HEK293 (cell line): ENCODE data around the gene ATAT1.

Source experiments
- CTCF ChIA-PET: fragments of 350-600 bp; formaldehyde crosslinking; extraction: SDS; loops from one replicate; lab custom pipeline; 2021; ENCODE audit warnings: antibody characterized with exemption; lab: Yijun Ruan, JAX
- POLR2A ChIA-PET: fragments of 300-600 bp; formaldehyde crosslinking; extraction: SDS; loops from one replicate; lab custom pipeline; 2020; ENCODE audit warnings: antibody characterized with exemption, inconsistent platforms; lab: Yijun Ruan, JAX
- H3K27ac ChIP-seq: fragments of 200-500 bp; sonication (Bioruptor generic); 2 replicates; pipeline ENCODE4 v1.5.1; 2014; ENCODE audit warnings: low read depth, low read length, control low read depth, inconsistent platforms; ENCODE audit errors: extremely low read depth
- H3K36me3 ChIP-seq, 2 experiments: fragments of 200-500 bp in 1 of 2; sonication (Bioruptor generic) in 1 of 2; 1 replicate in 1 of 2; 2 replicates in 1 of 2; pipeline ENCODE4 v1.5.1; 2014 to 2017; ENCODE audit warnings: inconsistent platforms in 2 of 2, low read length in 2 of 2; ENCODE audit not compliant: control insufficient read depth in 2 of 2, insufficient read depth in 1 of 2
- H3K4me1 ChIP-seq: fragments of 200-500 bp; sonication (Bioruptor generic); 2 replicates; pipeline ENCODE4 v1.5.1; 2014; ENCODE audit warnings: mild to moderate bottlenecking, low read length, inconsistent platforms; ENCODE audit not compliant: control insufficient read depth, insufficient read depth
- H3K4me3 ChIP-seq: 2 replicates; pipeline ENCODE4 v1.5.1; 2011; ENCODE audit warnings: low read depth, mild to moderate bottlenecking, control low read depth, low read length, moderate library complexity
- H3K9me3 ChIP-seq: fragments of 200-500 bp; sonication (Bioruptor generic); 2 replicates; pipeline ENCODE4 v1.5.1; 2014; ENCODE audit warnings: low read depth, low read length, inconsistent platforms; ENCODE audit not compliant: control insufficient read depth, insufficient read depth
- GLIS2 ChIP-seq: fragments of 450-650 bp; formaldehyde crosslinking; IDR thresholded peaks from 2 replicates; pipeline ENCODE4 v1.5.1; 2016; ENCODE audit warnings: missing biosample characterization, missing genetic modification characterization
- IKZF3 ChIP-seq: fragments of 450-650 bp; IDR thresholded peaks from 2 replicates; pipeline ENCODE4 v1.5.0; 2018; ENCODE audit warnings: missing biosample characterization, mild to moderate bottlenecking, missing genetic modification characterization, moderate library complexity
- MZF1 ChIP-seq: fragments of 450-650 bp; formaldehyde crosslinking; IDR thresholded peaks from 2 replicates; pipeline ENCODE4 v1.5.1; 2017; ENCODE audit warnings: missing biosample characterization, missing genetic modification characterization, borderline replicate concordance
- RBAK ChIP-seq: fragments of 450-650 bp; formaldehyde crosslinking; IDR thresholded peaks from 2 replicates; pipeline ENCODE4 v1.5.1; 2016; ENCODE audit warnings: missing biosample characterization, missing genetic modification characterization
- SCRT2 ChIP-seq: fragments of 450-650 bp; formaldehyde crosslinking; IDR thresholded peaks from 2 replicates; pipeline ENCODE4 v1.5.1; 2016; ENCODE audit warnings: missing biosample characterization, missing genetic modification characterization
- SP2 ChIP-seq: fragments of 450-650 bp; formaldehyde crosslinking; IDR thresholded peaks from 2 replicates; pipeline ENCODE4 v1.5.1; 2016; ENCODE audit warnings: missing biosample characterization, missing genetic modification characterization
- ZBTB17 ChIP-seq: fragments of 450-650 bp; formaldehyde crosslinking; IDR thresholded peaks from 2 replicates; pipeline ENCODE4 v1.5.1; 2016; ENCODE audit warnings: missing biosample characterization, missing genetic modification characterization
- ZBTB21 ChIP-seq: fragments of 450-650 bp; formaldehyde crosslinking; IDR thresholded peaks from 2 replicates; pipeline ENCODE4 v1.5.1; 2017; ENCODE audit warnings: missing biosample characterization, missing genetic modification characterization
- ZBTB26 ChIP-seq: fragments of 450-650 bp; formaldehyde crosslinking; optimal IDR thresholded peaks from 2 replicates; pipeline ENCODE3; 2016; ENCODE audit warnings: missing biosample characterization, mild to moderate bottlenecking, missing genetic modification characterization
- ZBTB7A ChIP-seq: fragments of 450-650 bp; formaldehyde crosslinking; IDR thresholded peaks from 2 replicates; pipeline ENCODE4 v1.5.1; 2016; ENCODE audit warnings: low read depth, missing biosample characterization, missing genetic modification characterization
- ZBTB8A ChIP-seq: fragments of 450-650 bp; formaldehyde crosslinking; IDR thresholded peaks from 2 replicates; pipeline ENCODE4 v1.5.1; 2016; ENCODE audit warnings: missing biosample characterization, missing genetic modification characterization
- ZFHX2 ChIP-seq: fragments of 450-650 bp; formaldehyde crosslinking; conservative IDR thresholded peaks from 2 replicates; pipeline ENCODE4 v1.5.1; 2016; ENCODE audit warnings: missing biosample characterization, missing genetic modification characterization
- ZFP3 ChIP-seq: fragments of 450-650 bp; formaldehyde crosslinking; IDR thresholded peaks from 2 replicates; pipeline ENCODE4 v1.5.1; 2016; ENCODE audit warnings: low read depth, missing biosample characterization, missing genetic modification characterization
- ZNF16 ChIP-seq: fragments of 450-650 bp; formaldehyde crosslinking; IDR thresholded peaks from 2 replicates; pipeline ENCODE4 v1.5.1; 2016; ENCODE audit warnings: low read depth, missing biosample characterization, missing genetic modification characterization
- ZNF184 ChIP-seq: fragments of 450-650 bp; IDR thresholded peaks from 2 replicates; pipeline ENCODE4 v1.5.1; 2018; ENCODE audit warnings: missing biosample characterization, mild to moderate bottlenecking, missing genetic modification characterization
- ZNF211 ChIP-seq: fragments of 450-650 bp; formaldehyde crosslinking; IDR thresholded peaks from 2 replicates; pipeline ENCODE4 v1.5.1; 2016; ENCODE audit warnings: low read depth, missing biosample characterization, missing genetic modification characterization
- ZNF311 ChIP-seq: fragments of 450-650 bp; formaldehyde crosslinking; IDR thresholded peaks from 2 replicates; pipeline ENCODE4 v1.5.1; 2017; ENCODE audit warnings: missing biosample characterization, missing genetic modification characterization, borderline replicate concordance
- ZNF335 ChIP-seq: fragments of 450-650 bp; formaldehyde crosslinking; conservative IDR thresholded peaks from 2 replicates; pipeline ENCODE4 v1.5.1; 2016; ENCODE audit warnings: missing biosample characterization, missing genetic modification characterization
- ZNF48 ChIP-seq: fragments of 450-650 bp; formaldehyde crosslinking; IDR thresholded peaks from 2 replicates; pipeline ENCODE4 v1.5.1; 2016; ENCODE audit warnings: missing biosample characterization, missing genetic modification characterization
- ZNF510 ChIP-seq: fragments of 450-650 bp; formaldehyde crosslinking; IDR thresholded peaks from 2 replicates; pipeline ENCODE4 v1.5.1; 2018; ENCODE audit warnings: mild to moderate bottlenecking, missing genetic modification characterization, missing biosample characterization; ENCODE audit not compliant: insufficient replicate concordance
- ZNF555 ChIP-seq: fragments of 450-650 bp; formaldehyde crosslinking; conservative IDR thresholded peaks from 2 replicates; pipeline ENCODE4 v1.5.1; 2017; ENCODE audit warnings: missing biosample characterization, mild to moderate bottlenecking, missing genetic modification characterization, inconsistent platforms
- ZNF561 ChIP-seq: fragments of 450-650 bp; IDR thresholded peaks from 2 replicates; pipeline ENCODE4 v1.5.1; 2018; ENCODE audit warnings: missing biosample characterization, missing genetic modification characterization, borderline replicate concordance
- ZNF76 ChIP-seq: fragments of 450-650 bp; formaldehyde crosslinking; IDR thresholded peaks from 2 replicates; pipeline ENCODE4; 2016; ENCODE audit warnings: low read depth, missing biosample characterization, missing genetic modification characterization, borderline replicate concordance
- TF ChIP-seq, protein P1 (sequence below): fragments of 450-650 bp; formaldehyde crosslinking; IDR thresholded peaks from 2 replicates; pipeline ENCODE4; 2016; ENCODE audit warnings: missing biosample characterization, missing genetic modification characterization
- TF ChIP-seq, protein P2 (sequence below): fragments of 450-650 bp; formaldehyde crosslinking; IDR thresholded peaks from 2 replicates; pipeline ENCODE4 v1.5.1; 2016; ENCODE audit warnings: missing biosample characterization, missing genetic modification characterization
- TF ChIP-seq, protein P3 (sequence below): fragments of 450-650 bp; formaldehyde crosslinking; IDR thresholded peaks from 2 replicates; pipeline ENCODE4 v1.5.1; 2016; ENCODE audit warnings: missing biosample characterization, missing genetic modification characterization

ATAT1 gene

GRCh38 chr6:30686908-30687658 lies 60.4 kb downstream of the ATAT1 start (continued):
- TF ChIP-seq, protein P1, sequence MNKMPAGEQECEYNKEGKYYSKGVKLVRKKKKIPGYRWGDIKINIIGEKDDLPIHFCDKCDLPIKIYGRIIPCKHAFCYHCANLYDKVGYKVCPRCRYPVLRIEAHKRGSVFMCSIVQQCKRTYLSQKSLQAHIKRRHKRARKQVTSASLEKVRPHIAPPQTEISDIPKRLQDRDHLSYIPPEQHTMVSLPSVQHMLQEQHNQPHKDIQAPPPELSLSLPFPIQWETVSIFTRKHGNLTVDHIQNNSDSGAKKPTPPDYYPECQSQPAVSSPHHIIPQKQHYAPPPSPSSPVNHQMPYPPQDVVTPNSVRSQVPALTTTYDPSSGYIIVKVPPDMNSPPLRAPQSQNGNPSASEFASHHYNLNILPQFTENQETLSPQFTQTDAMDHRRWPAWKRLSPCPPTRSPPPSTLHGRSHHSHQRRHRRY: no peak
- TF ChIP-seq ZNF510 (tag by site-specific recombination): no peak
- TF ChIP-seq ZBTB21: no peak; the same call in 1 of the 2 replicates

DNA sequence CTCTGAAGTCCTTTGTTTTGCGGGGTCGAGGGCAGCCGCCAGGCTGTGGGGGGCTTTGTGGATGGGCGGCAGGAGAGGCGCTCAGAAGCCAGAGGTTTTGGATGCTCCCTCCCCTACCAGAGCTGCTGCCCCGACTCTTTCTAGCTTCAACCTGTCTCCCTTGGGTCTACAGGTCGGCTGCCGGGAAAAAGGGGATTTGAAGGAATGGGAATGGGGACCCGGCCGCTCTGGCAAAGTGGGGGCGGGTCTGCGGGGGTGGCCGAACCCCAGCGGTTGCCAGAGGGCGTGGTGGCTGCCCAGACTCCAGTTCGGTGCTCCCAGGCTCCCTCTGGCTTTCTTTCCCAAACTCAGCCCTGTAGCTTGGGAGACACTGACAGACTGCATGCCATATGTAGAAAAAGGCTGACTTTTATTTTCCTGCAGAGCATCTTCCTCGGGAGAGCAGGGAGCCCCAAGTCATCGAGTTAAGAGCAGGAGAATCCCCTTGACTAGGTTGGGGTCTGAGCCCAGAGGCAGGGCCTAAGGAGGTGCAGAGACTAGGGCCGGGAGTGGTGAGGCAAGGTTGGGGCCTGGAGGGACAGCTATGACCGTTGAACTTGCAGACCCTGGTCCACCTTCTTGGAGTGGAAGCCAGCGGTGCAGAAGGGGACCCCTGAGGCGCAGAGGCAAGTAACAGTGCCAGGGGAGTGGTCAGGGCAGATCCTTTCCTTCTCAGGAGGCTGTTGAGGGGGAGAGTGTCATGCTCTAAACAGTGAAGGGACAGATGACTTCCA lies 61.2 kb downstream of the ATAT1 start:
- Histone ChIP-seq H3K4me3 (peak overlapping the region; percentile 52), H3K27ac (peak overlapping the region; percentile 94), H3K9me3 (no peaks in the 10 kb centered on the region), H3K4me1 (peaks cover 23% of the 10 kb centered on the region), H3K36me3 (peaks cover 0 to 6% of the 10 kb centered on the region in 2 experiments; a peak in 2 of 3 replicates)
- TF ChIP-seq ZNF76: peak; percentile 60
- 0 out of 2 replicates have a peak, but pooled peaks have one; percentile 4 for TF ChIP-seq ZFHX2 (tag by site-specific recombination)
- no peak for TF ChIP-seq ZNF184
- peak; percentile 36; the same call in 1 of the 2 replicates for TF ChIP-seq GLIS2 (tag by site-specific recombination)
- TF ChIP-seq ZNF335 (tag by site-specific recombination): peak; percentile 66
- peak; percentile 34; the same call in 1 of the 2 replicates for TF ChIP-seq MZF1 (tag by site-specific recombination)
- 0 out of 2 replicates have a peak, but pooled peaks have one; percentile 12 for TF ChIP-seq IKZF3 (tag by site-specific recombination)
- no peak for TF ChIP-seq RBAK (tag by site-specific recombination)
- TF ChIP-seq ZBTB17 (tag by site-specific recombination): peak; percentile 32; the same call in 1 of the 2 replicates
- TF ChIP-seq, protein P2, sequence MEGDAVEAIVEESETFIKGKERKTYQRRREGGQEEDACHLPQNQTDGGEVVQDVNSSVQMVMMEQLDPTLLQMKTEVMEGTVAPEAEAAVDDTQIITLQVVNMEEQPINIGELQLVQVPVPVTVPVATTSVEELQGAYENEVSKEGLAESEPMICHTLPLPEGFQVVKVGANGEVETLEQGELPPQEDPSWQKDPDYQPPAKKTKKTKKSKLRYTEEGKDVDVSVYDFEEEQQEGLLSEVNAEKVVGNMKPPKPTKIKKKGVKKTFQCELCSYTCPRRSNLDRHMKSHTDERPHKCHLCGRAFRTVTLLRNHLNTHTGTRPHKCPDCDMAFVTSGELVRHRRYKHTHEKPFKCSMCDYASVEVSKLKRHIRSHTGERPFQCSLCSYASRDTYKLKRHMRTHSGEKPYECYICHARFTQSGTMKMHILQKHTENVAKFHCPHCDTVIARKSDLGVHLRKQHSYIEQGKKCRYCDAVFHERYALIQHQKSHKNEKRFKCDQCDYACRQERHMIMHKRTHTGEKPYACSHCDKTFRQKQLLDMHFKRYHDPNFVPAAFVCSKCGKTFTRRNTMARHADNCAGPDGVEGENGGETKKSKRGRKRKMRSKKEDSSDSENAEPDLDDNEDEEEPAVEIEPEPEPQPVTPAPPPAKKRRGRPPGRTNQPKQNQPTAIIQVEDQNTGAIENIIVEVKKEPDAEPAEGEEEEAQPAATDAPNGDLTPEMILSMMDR (tag by site-specific recombination): peak; percentile 55; the same call in 1 of the 2 replicates
- ChIA-PET CTCF (interaction anchor here (0.5 to 5.4 kb wide), 16 partner anchors 10 to 141 kb away, joined by 3 to 45 read pairs (median 4); partner anchors contain the start of genes DHX16 and MDC1), POLR2A (interaction anchor here (0.6 to 14.5 kb wide), 16 partner anchors 9 to 471 kb away, joined by 3 to 235 read pairs (median 3); partner anchors contain the start of genes DHX16, FLOT1, IER3 and MDC1)

DNA sequence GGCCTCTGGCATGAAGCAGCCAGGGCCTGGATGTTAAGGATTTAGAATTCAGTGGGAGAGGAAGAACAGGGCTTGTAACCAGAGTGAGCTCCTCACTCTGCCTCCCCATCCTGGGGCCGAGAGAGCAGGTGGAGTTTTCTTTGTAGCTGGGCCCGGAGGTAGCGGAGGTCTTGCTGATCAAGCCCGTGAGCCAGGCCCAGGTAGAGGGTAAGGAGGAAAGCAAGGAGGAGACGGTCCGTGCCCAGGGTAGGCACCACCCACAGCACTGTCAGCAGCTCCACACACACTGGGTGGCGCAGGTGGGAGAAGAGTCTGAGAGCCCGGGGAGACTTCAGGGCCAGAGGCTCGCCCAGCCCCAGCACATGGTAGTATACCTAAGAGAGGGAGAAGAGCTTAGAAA lies 61.9 kb downstream of the ATAT1 start:
- POLR2A ChIA-PET: interaction anchor here (0.6 to 14.5 kb wide), 10 partner anchors 9 to 470 kb away, joined by 3 to 235 read pairs (median 3); partner anchors contain the start of genes DHX16, FLOT1, MDC1 and TCF19
- Histone ChIP-seq H3K9me3 (no peaks in the 10 kb centered on the region), H3K4me3 (no peak overlapping the region), H3K36me3 (peaks cover 0 to 6% of the 10 kb centered on the region in 2 experiments; a peak in 2 of 3 replicates), H3K27ac (peak overlapping the region; percentile 94; the same call in 1 of the 2 replicates), H3K4me1 (peaks cover 17% of the 10 kb centered on the region)
- CTCF ChIA-PET: interaction anchor here (0.5 to 5.4 kb wide), 12 partner anchors 10 to 140 kb away, joined by 3 to 45 read pairs (median 4); partner anchors contain the start of gene DHX16
- TF ChIP-seq ZBTB8A (tag by site-specific recombination) (no peak), ZBTB7A (tag by site-specific recombination) (no peak), SCRT2 (tag by site-specific recombination) (no peak), ZNF48 (tag by site-specific recombination) (no peak), ZNF311 (tag by site-specific recombination) (no peak), ZNF16 (no peak), ZFP3 (tag by site-specific recombination) (no peak), ZNF555 (tag by site-specific recombination) (no peak), ZNF561 (no peak), ZNF211 (no peak), SP2 (tag by site-specific recombination) (no peak), ZBTB26 (tag by site-specific recombination) (no peak)
- TF ChIP-seq, protein P3, sequence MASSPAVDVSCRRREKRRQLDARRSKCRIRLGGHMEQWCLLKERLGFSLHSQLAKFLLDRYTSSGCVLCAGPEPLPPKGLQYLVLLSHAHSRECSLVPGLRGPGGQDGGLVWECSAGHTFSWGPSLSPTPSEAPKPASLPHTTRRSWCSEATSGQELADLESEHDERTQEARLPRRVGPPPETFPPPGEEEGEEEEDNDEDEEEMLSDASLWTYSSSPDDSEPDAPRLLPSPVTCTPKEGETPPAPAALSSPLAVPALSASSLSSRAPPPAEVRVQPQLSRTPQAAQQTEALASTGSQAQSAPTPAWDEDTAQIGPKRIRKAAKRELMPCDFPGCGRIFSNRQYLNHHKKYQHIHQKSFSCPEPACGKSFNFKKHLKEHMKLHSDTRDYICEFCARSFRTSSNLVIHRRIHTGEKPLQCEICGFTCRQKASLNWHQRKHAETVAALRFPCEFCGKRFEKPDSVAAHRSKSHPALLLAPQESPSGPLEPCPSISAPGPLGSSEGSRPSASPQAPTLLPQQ: no peak
